Measurements from ENCODE around the gene NLGN1. TPM values are rescaled to one million over a fixed set of nuclear protein-coding genes. Genes with fewer than 3 reads are reported as not detected.

Gene NLGN1
- total and polyA plus RNA-seq, 2 of the 13 experiments (the other 11 are each of a cell fraction or from before 2014, with no cell fraction given) = not detected

GRCh38 chr3:173970281-173970680 is 572.7 kb downstream of the NLGN1 start:
- CTCF ChIA-PET (ENCODE audit: low intra/inter-chr PET ratio, low total read pairs) = no interaction called here
- no peaks in the 10 kb centered on the region for H3K36me3 ChIP-seq (replicated peaks in 1 of 2; ENCODE audit: control insufficient read depth in 1 of 2, insufficient read depth in 2 of 2, low read length in 2 of 2)
- in situ Hi-C loops (cut with HindIII; ENCODE audit: extremely low pct_ligation_motif_present, low pct_unique_long_range_greater_than_20kb) (no loop called here), intact Hi-C loops (cut with micrococcal nuclease; ENCODE audit: unreplicated experiment) (no loop called here)
- no peak overlapping the region for H3K27ac ChIP-seq (ENCODE audit: extremely low read length, insufficient read depth, low read length)
- ATAC-seq = no peak
- no peak for DNase-seq (ENCODE audit: low spot score)
- H3K4me2 ChIP-seq (ENCODE audit: low read depth, low read length) = no peak overlapping the region
- H2AFZ ChIP-seq (ENCODE audit: low read length) = no peak overlapping the region
- H3K27me3 ChIP-seq (ENCODE audit: control insufficient read depth in 1 of 2, insufficient read depth in 2 of 2, low read length in 2 of 2) = no peaks in the 10 kb centered on the region
- H3K9me3 ChIP-seq (ENCODE audit: low read length) = no peaks in the 10 kb centered on the region
- no peak overlapping the region for H3K9ac ChIP-seq (ENCODE audit: insufficient read depth, low read depth, low read length)
- no peaks in the 10 kb centered on the region for H4K20me1 ChIP-seq (ENCODE audit: insufficient read depth, low read length)
- no peak for FAIRE-seq
- no peaks in the 10 kb centered on the region for H3K79me2 ChIP-seq (ENCODE audit: insufficient read depth, low read length)
- no TSS peak for BruUV-seq (replicated peaks)
- TF ChIP-seq ZNF768 (CRISPR knock-in tag; IDR thresholded peaks at IDR 0.05) = no peak
- no peak for TF ChIP-seq RCOR2 (CRISPR knock-in tag; IDR thresholded peaks at IDR 0.05)
- TF ChIP-seq RELA (CRISPR knock-in tag; IDR thresholded peaks at IDR 0.05) = no peak
- no peak for TF ChIP-seq DBP (CRISPR knock-in tag; IDR thresholded peaks at IDR 0.05; ENCODE audit: not compliant biosample characterization)
- no peak for TF ChIP-seq ZNF879 (CRISPR knock-in tag; IDR thresholded peaks at IDR 0.05)
- TF ChIP-seq ISL2 (CRISPR knock-in tag; IDR thresholded peaks at IDR 0.05) = no peak
- no peak for TF ChIP-seq ZNF546 (CRISPR knock-in tag; conservative IDR thresholded peaks at IDR 0.05)
- TF ChIP-seq CHD4 (IDR thresholded peaks at IDR 0.05; ENCODE audit: borderline replicate concordance, low read length) = no peak
- TF ChIP-seq TMF1 (CRISPR knock-in tag; IDR thresholded peaks at IDR 0.05; ENCODE audit: low read depth) = no peak
- TF ChIP-seq THAP8 (CRISPR knock-in tag; IDR thresholded peaks at IDR 0.05; ENCODE audit: borderline replicate concordance) = no peak
- no peak for TF ChIP-seq DNMT1 (CRISPR knock-in tag; IDR thresholded peaks at IDR 0.05)
- no peak for TF ChIP-seq CAMTA2 (CRISPR knock-in tag; IDR thresholded peaks at IDR 0.05; ENCODE audit: borderline replicate concordance)
- no peak for TF ChIP-seq THAP7 (CRISPR knock-in tag; IDR thresholded peaks at IDR 0.05)
- POLR2A ChIA-PET = no interaction called here
- H3K4me3 ChIP-seq (replicated peaks in 1 of 3; ENCODE audit: insufficient read depth in 1 of 3, low read depth in 2 of 3, low read length in 3 of 3) = no peak overlapping the region
- no peaks in the 10 kb centered on the region for H3K4me1 ChIP-seq (ENCODE audit: insufficient read depth, low read length)
- 11% methylated on average over 4 of the region's 4 CpGs for WGBS (ENCODE audit: low lambda C conversion rate)
